ENCODE data around the gene PIH1D1. TPM values are rescaled to one million over a fixed set of nuclear protein-coding genes. Genes with fewer than 3 reads are reported as not detected.

PIH1D1 gene
- total RNA-seq, 1 experiment from 2014 or later = 163 TPM

- Histone ChIP-seq H3K4me2 (ENCODE audit: low read depth, low read length, poor library complexity, severe bottlenecking) (no peak overlapping the region), H3K4me3 (ENCODE audit: low read length) (no peak overlapping the region), H2AFZ (ENCODE audit: low read length) (no peak overlapping the region), H3K36me3 (ENCODE audit: insufficient read depth, low read length) (peaks cover 17% of the 10 kb centered on the region; the same call in 1 of the 2 replicates), H3K27ac (ENCODE audit: low read length) (no peak overlapping the region), H3K9me2 (replicated peaks; ENCODE audit: insufficient read depth, low read length) (no peaks in the 10 kb centered on the region), H3K79me2 (ENCODE audit: low read length) (peaks cover 35% of the 10 kb centered on the region), H3K9me3 (ENCODE audit: low read length) (no peaks in the 10 kb centered on the region), H3K27me3 (ENCODE audit: low read length) (no peaks in the 10 kb centered on the region), H4K20me1 (ENCODE audit: insufficient read depth, low read depth, low read length) (no peaks in the 10 kb centered on the region), H3K4me1 (ENCODE audit: low read length) (peaks cover 23% of the 10 kb centered on the region), H3K9ac (ENCODE audit: low read length) (no peak overlapping the region)
- DNase-seq = no peak
Measured at GRCh38 chr19:49455773-49456172, 4.2 kb upstream of the PIH1D1 start.

DNA sequence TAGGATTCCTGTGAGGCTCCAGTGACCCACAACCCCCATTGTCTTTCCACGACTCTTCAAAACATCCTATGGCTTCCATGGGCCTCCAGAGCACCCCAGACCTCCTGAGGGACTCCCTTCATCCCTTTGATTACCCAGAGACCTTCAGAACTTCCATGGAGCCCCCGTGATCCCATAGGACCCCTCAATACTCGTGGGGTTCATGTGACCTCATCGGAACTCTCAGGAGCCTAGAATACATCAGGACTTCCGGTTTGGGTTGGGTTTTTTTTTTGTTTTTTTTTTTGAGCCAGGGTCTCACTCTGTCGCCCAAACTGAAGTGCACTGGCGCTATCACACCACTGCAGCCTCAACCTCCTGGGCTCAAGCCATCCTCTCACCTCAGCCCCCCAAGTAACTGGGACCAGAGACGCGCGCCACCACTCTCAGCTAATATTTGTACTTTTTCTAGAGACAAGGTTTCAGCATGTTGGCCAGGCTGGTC, 2.2 kb upstream of the PIH1D1 start:
- Histone ChIP-seq H4K20me1 (ENCODE audit: insufficient read depth, low read depth, low read length) (no peaks in the 10 kb centered on the region), H3K4me2 (ENCODE audit: low read depth, low read length, poor library complexity, severe bottlenecking) (peak overlapping the region; percentile 99), H3K27me3 (ENCODE audit: low read length) (no peaks in the 10 kb centered on the region), H3K27ac (ENCODE audit: low read length) (peak overlapping the region; percentile 95), H3K9me3 (ENCODE audit: low read length) (no peaks in the 10 kb centered on the region), H2AFZ (ENCODE audit: low read length) (no peak overlapping the region), H3K4me1 (ENCODE audit: low read length) (peaks cover 32% of the 10 kb centered on the region), H3K9me2 (replicated peaks; ENCODE audit: insufficient read depth, low read length) (no peaks in the 10 kb centered on the region), H3K79me2 (ENCODE audit: low read length) (peaks cover 50% of the 10 kb centered on the region), H3K9ac (ENCODE audit: low read length) (peak overlapping the region; percentile 99), H3K36me3 (ENCODE audit: insufficient read depth, low read length) (peaks cover 21% of the 10 kb centered on the region; the same call in 1 of the 2 replicates), H3K4me3 (ENCODE audit: low read length) (peak overlapping the region; percentile 96)
- DNase-seq = peak; percentile 83

DNA sequence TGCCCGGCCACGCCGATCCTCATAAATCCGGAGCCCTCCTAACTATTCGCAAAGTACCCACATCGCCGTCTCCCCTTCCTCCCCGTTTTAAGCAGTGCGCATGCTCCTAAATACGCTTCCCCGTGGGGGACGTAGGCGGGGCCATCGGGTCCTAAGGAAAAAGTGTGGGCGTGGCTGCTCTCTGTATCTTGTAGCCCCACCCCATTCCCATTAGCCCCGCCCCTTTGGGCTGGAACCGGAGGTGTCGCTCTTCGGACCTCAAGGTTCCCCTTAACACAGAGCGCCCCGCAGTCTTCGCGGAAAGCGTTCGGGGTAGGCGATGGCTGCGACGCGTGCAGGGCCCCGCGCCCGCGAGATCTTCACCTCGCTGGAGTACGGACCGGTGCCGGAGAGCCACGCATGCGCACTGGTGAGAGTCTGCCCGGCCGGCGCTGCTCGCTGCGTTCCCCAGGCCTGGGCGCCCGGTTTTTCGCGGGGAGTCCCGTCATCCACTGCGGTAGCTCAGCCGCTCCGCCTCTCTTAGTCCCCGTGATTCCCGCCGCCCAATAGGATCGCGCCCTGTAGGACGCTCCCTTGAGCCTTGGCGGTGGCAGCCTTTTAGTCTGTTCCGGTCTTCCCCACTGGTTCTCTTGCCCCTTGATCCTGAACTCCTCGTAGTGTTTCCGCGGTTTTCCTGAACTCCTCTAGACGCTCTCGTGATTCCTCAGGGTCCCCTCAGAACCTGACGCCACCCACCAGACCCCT, 1.6 kb upstream of the PIH1D1 start, which contains the start of gene ALDH16A1:
Gene ALDH16A1 (plus strand): TSS at position 213 of the 744 bp plus-strand sequence. CDS start 107 bp downstream, at position 320.
- peak within 1 kb of the TSS; percentile 96 for H3K4me3 ChIP-seq (ENCODE audit: low read length)
- H3K36me3 ChIP-seq (ENCODE audit: insufficient read depth, low read length) = peaks cover 26% of the 10 kb centered on the region; the same call in 1 of the 2 replicates
- H3K4me1 ChIP-seq (ENCODE audit: low read length) = peaks cover 32% of the 10 kb centered on the region
- H3K9me3 ChIP-seq (ENCODE audit: low read length) = no peaks in the 10 kb centered on the region
- DNase-seq = peak; percentile 100
- H3K27me3 ChIP-seq (ENCODE audit: low read length) = no peaks in the 10 kb centered on the region
- peak within 1 kb of the TSS; percentile 99 for H3K9ac ChIP-seq (ENCODE audit: low read length)
- peak within 1 kb of the TSS; percentile 99 for H3K4me2 ChIP-seq (ENCODE audit: low read depth, low read length, poor library complexity, severe bottlenecking)
- peak within 1 kb of the TSS; percentile 38; the same call in 1 of the 2 replicates for H2AFZ ChIP-seq (ENCODE audit: low read length)
- H3K27ac ChIP-seq (ENCODE audit: low read length) = peak within 1 kb of the TSS; percentile 95
- H3K79me2 ChIP-seq (ENCODE audit: low read length) = peaks cover 50% of the 10 kb centered on the region
- H4K20me1 ChIP-seq (ENCODE audit: insufficient read depth, low read depth, low read length) = no peaks in the 10 kb centered on the region
- no peaks in the 10 kb centered on the region for H3K9me2 ChIP-seq (replicated peaks; ENCODE audit: insufficient read depth, low read length)

GRCh38 chr19:49450405-49450804, 1.2 kb downstream of the PIH1D1 start:
- Histone ChIP-seq H3K27me3 (ENCODE audit: low read length) (no peaks in the 10 kb centered on the region), H3K4me1 (ENCODE audit: low read length) (peaks cover 42% of the 10 kb centered on the region), H3K79me2 (ENCODE audit: low read length) (peaks cover 39% of the 10 kb centered on the region), H3K9me3 (ENCODE audit: low read length) (no peaks in the 10 kb centered on the region), H3K27ac (ENCODE audit: low read length) (peak overlapping the region; percentile 82; the same call in 1 of the 2 replicates), H3K4me2 (ENCODE audit: low read depth, low read length, poor library complexity, severe bottlenecking) (peak overlapping the region; percentile 99), H4K20me1 (ENCODE audit: insufficient read depth, low read depth, low read length) (0 out of 2 replicates have a peak, but pooled peaks cover 3% of the 10 kb centered on the region), H3K36me3 (ENCODE audit: insufficient read depth, low read length) (peaks cover 26% of the 10 kb centered on the region; the same call in 1 of the 2 replicates), H3K4me3 (ENCODE audit: low read length) (peak overlapping the region; percentile 96), H3K9ac (ENCODE audit: low read length) (peak overlapping the region; percentile 95), H3K9me2 (replicated peaks; ENCODE audit: insufficient read depth, low read length) (no peaks in the 10 kb centered on the region), H2AFZ (ENCODE audit: low read length) (no peak overlapping the region)
- no peak for DNase-seq

DNA sequence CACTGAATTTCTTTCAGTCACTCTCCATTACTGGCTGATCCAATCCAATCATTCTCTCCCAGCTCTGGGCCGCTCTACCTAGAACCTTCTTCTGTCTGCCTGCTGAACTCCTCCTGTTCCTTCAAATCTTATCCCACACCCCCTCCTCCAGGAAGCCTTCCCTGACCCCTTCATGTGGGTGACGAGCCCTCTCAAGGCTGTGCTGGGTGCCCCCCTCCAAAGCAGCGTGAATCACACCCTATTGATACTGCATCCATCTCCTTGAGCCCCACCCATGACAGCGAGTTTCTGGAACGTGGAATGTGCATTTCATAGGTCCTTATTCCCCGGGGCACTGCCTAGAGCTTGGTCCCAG, 3.2 kb downstream of the PIH1D1 start:
- no peak overlapping the region for H3K9ac ChIP-seq (ENCODE audit: low read length)
- H3K9me2 ChIP-seq (replicated peaks; ENCODE audit: insufficient read depth, low read length) = no peaks in the 10 kb centered on the region
- no peak overlapping the region for H3K4me2 ChIP-seq (ENCODE audit: low read depth, low read length, poor library complexity, severe bottlenecking)
- peaks cover 26% of the 10 kb centered on the region; the same call in 1 of the 2 replicates for H3K36me3 ChIP-seq (ENCODE audit: insufficient read depth, low read length)
- no peak for DNase-seq
- H3K79me2 ChIP-seq (ENCODE audit: low read length) = peaks cover 22% of the 10 kb centered on the region
- no peaks in the 10 kb centered on the region for H3K27me3 ChIP-seq (ENCODE audit: low read length)
- 0 out of 2 replicates have a peak, but pooled peaks cover 3% of the 10 kb centered on the region for H4K20me1 ChIP-seq (ENCODE audit: insufficient read depth, low read depth, low read length)
- no peak overlapping the region for H3K4me3 ChIP-seq (ENCODE audit: low read length)
- peaks cover 31% of the 10 kb centered on the region for H3K4me1 ChIP-seq (ENCODE audit: low read length)
- H2AFZ ChIP-seq (ENCODE audit: low read length) = no peak overlapping the region
- H3K9me3 ChIP-seq (ENCODE audit: low read length) = no peaks in the 10 kb centered on the region
- no peak overlapping the region for H3K27ac ChIP-seq (ENCODE audit: low read length)

DNA sequence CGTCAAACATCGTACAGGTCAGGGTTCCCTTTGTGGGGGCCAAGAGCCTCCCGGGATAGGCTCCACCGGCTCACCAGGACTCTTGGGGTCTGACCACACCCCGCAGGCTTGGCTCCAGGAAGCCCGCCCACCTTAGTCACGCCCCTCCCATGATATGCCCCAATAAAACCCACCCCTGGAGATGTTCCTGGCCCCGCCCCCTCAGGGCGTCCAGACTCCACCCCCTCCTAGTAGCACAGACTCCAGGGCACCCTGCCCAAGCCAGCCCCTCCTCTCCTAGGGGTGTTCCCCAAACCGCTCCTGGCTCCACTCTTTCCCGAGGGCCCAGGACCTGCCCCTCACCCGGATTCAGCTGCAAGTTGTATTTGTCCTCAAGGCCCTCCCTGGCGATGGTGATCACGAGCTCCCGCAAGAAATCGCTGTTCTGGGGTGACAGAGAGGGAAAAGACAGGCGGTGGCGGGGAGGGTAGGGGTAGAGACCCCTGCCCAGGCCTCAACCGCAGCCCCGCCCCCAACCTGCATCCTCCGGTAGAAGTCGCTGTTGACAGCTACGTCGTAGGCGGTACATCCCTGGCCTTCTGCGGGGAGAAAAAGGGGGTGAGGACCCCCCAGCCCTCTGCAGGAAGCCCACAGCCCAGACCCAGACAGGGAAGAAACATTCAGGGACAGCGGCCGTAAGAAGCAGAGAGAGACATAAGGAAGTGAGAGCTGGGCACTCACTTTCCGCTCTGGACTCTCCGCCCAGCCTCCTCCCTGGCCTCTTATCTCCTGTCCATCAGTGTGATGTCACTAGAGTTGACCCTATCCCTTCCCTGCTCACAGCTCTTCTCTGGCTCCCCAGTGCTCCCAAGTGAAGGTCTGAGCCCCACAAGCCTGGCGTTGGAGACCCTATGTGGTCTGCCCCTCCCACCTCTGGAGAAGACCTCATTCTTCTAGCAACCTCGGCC, 3.9 kb downstream of the PIH1D1 start:
- Histone ChIP-seq H3K9me2 (replicated peaks; ENCODE audit: insufficient read depth, low read length) (no peaks in the 10 kb centered on the region), H4K20me1 (ENCODE audit: insufficient read depth, low read depth, low read length) (0 out of 2 replicates have a peak, but pooled peaks cover 3% of the 10 kb centered on the region), H3K9ac (ENCODE audit: low read length) (no peak overlapping the region), H3K9me3 (ENCODE audit: low read length) (no peaks in the 10 kb centered on the region), H3K36me3 (ENCODE audit: insufficient read depth, low read length) (peaks cover 26% of the 10 kb centered on the region; the same call in 1 of the 2 replicates), H3K27ac (ENCODE audit: low read length) (no peak overlapping the region), H3K4me2 (ENCODE audit: low read depth, low read length, poor library complexity, severe bottlenecking) (no peak overlapping the region), H3K4me1 (ENCODE audit: low read length) (peaks cover 35% of the 10 kb centered on the region), H3K79me2 (ENCODE audit: low read length) (peaks cover 22% of the 10 kb centered on the region), H2AFZ (ENCODE audit: low read length) (no peak overlapping the region), H3K4me3 (ENCODE audit: low read length) (no peak overlapping the region), H3K27me3 (ENCODE audit: low read length) (no peaks in the 10 kb centered on the region)
- peak; percentile 97 for DNase-seq

- H2AFZ ChIP-seq (ENCODE audit: low read length) = no peak overlapping the region
- H3K36me3 ChIP-seq (ENCODE audit: insufficient read depth, low read length) = peaks cover 26% of the 10 kb centered on the region; the same call in 1 of the 2 replicates
- no peak overlapping the region for H3K27ac ChIP-seq (ENCODE audit: low read length)
- H3K79me2 ChIP-seq (ENCODE audit: low read length) = peaks cover 17% of the 10 kb centered on the region
- H4K20me1 ChIP-seq (ENCODE audit: insufficient read depth, low read depth, low read length) = 0 out of 2 replicates have a peak, but pooled peaks cover 3% of the 10 kb centered on the region
- H3K4me1 ChIP-seq (ENCODE audit: low read length) = peaks cover 31% of the 10 kb centered on the region
- no peak for DNase-seq
- no peak overlapping the region for H3K9ac ChIP-seq (ENCODE audit: low read length)
- H3K9me2 ChIP-seq (replicated peaks; ENCODE audit: insufficient read depth, low read length) = no peaks in the 10 kb centered on the region
- H3K4me3 ChIP-seq (ENCODE audit: low read length) = no peak overlapping the region
- no peaks in the 10 kb centered on the region for H3K27me3 ChIP-seq (ENCODE audit: low read length)
- H3K4me2 ChIP-seq (ENCODE audit: low read depth, low read length, poor library complexity, severe bottlenecking) = no peak overlapping the region
- H3K9me3 ChIP-seq (ENCODE audit: low read length) = no peaks in the 10 kb centered on the region
Measured at GRCh38 chr19:49445997-49446396, 5.6 kb downstream of the PIH1D1 start.
